SK-N-SH treated with all-trans-retinoic acid at 6 μM for 48 hours (cell line): Measurements from ENCODE around the gene SASH1.

ENCODE experiments used
- CSDC2 ChIP-seq: fragments of 250-450 bp; sonication (Bioruptor Pico); IDR thresholded peaks from 2 replicates; pipeline ENCODE4 v1.5.0; 2020; ENCODE audit warnings: mild to moderate bottlenecking, moderate library complexity
- ESRRG ChIP-seq: fragments of 250-450 bp; sonication (Bioruptor Pico); IDR thresholded peaks from 2 replicates; pipeline ENCODE4 v1.6.1; 2021; ENCODE audit warnings: mild to moderate bottlenecking
- RARB ChIP-seq: fragments of 250-450 bp; sonication (Bioruptor Pico); IDR thresholded peaks from 2 replicates; pipeline ENCODE4 v1.8.0; 2021; ENCODE audit warnings: mild to moderate bottlenecking, moderate library complexity
- SNAI2 ChIP-seq: fragments of 250-450 bp; sonication (Bioruptor Pico); IDR thresholded peaks from 2 replicates; pipeline ENCODE4 v1.5.0; 2020; ENCODE audit warnings: mild to moderate bottlenecking, moderate library complexity
- ZFP3 ChIP-seq: fragments of 250-450 bp; sonication (Bioruptor Pico); IDR thresholded peaks from 2 replicates; pipeline ENCODE4 v1.5.0; 2020; ENCODE audit warnings: mild to moderate bottlenecking, moderate library complexity
- ZNF8 ChIP-seq: fragments of 450-650 bp; formaldehyde crosslinking; IDR thresholded peaks from 2 replicates; pipeline ENCODE4 v1.5.0; 2020; ENCODE audit warnings: mild to moderate bottlenecking, moderate library complexity
- TF ChIP-seq, protein P1 (sequence below): fragments of 250-450 bp; sonication (Bioruptor Pico); IDR thresholded peaks from 2 replicates; pipeline ENCODE4 v1.8.0; 2020; ENCODE audit warnings: mild to moderate bottlenecking, moderate library complexity, borderline replicate concordance

DNA sequence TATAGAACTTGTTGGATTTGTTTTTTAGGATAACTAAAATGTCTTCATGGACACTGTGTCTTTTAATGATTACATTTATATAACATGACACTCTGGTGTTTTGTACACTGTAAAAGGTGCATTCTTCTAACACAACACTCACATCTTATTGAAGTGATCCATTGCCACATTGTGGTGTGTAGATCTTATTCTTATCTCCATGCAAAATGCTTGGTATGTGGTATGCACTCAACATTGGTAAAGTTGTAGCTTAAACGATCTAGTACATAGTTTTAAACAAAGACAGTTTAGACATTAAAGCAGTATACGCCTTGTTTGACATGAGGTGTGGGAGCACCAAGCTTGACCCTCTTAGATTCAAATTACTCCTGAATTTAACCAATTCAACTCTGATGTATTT lies 84.7 kb downstream of the SASH1 start:
- no peak for TF ChIP-seq ZFP3 (CRISPR knock-in tag)
- TF ChIP-seq CSDC2 (CRISPR knock-in tag), result no peak
- no peak for TF ChIP-seq SNAI2
- TF ChIP-seq, protein P1, sequence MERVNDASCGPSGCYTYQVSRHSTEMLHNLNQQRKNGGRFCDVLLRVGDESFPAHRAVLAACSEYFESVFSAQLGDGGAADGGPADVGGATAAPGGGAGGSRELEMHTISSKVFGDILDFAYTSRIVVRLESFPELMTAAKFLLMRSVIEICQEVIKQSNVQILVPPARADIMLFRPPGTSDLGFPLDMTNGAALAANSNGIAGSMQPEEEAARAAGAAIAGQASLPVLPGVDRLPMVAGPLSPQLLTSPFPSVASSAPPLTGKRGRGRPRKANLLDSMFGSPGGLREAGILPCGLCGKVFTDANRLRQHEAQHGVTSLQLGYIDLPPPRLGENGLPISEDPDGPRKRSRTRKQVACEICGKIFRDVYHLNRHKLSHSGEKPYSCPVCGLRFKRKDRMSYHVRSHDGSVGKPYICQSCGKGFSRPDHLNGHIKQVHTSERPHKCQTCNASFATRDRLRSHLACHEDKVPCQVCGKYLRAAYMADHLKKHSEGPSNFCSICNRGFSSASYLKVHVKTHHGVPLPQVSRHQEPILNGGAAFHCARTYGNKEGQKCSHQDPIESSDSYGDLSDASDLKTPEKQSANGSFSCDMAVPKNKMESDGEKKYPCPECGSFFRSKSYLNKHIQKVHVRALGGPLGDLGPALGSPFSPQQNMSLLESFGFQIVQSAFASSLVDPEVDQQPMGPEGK, result no peak
- TF ChIP-seq ZNF8 (CRISPR knock-in tag), result no peak
- no peak for TF ChIP-seq ESRRG (CRISPR knock-in tag)
- TF ChIP-seq RARB (CRISPR knock-in tag), result no peak
